Measurements from ENCODE around the gene KCNK4. TPM values are rescaled to one million over a fixed set of nuclear protein-coding genes. Genes with fewer than 3 reads are reported as not detected.

KCNK4 gene
- total and polyA plus RNA-seq, 12 donors, result 0.10 to 0.54 TPM; not detected in 10

DNA sequence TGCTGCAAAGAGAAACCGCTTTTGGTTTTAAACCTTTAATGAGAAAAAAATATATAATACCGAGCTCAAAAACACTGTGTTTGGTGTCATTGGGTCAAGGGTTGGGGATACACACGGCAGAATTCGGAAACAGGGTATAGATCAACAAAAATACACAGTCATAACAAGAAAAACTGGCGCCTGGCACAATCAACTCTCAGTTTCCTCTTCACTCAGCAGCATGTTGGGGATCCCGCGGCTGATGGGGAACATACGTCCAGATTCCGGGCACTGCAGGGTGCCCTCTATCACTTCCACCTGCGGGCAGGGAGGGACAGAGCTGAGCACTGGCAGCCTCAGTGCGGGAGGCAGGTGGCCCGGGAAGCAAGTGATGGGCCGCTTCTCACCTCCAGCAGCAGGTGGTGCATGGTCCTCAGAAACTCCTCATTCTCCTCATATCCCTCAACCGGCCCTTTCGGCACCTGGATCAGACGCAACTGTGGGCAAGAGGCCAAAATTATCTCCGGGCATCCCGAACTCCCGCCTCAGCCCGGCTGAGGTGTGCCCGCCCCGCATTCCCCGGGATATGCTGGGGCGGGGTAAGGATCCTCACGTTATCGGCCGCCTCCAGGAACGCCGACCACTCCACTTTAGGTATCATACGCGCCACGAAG, 25.7 kb downstream of the KCNK4 start:
- intact Hi-C loops (cut with DNase I), result no loop called here
- peak in 6 of 7 donors; percentile 43 to 76 (median 56) for DNase-seq
- Histone ChIP-seq H3K9me3 (replicated peaks in 1 of 3) (no peaks in the 10 kb centered on the region), H3K36me3 (replicated peaks in 1 of 2) (peaks cover 0 to 27% of the 10 kb centered on the region in 2 donors), H3K27me3 (no peaks in the 10 kb centered on the region), H3K4me3 (peak overlapping the region; percentile 41 to 92 (median 64)), H3K27ac (peak overlapping the region; percentile 87 to 100 (median 98)), H3K4me1 (replicated peaks in 1 of 2) (peaks cover 10 to 20% of the 10 kb centered on the region in 2 donors)
- 5 to 11% (median 6%) methylated on average over 17 to 32 of the region's 32 CpGs for WGBS, 4 donors
- TF ChIP-seq, protein P1, sequence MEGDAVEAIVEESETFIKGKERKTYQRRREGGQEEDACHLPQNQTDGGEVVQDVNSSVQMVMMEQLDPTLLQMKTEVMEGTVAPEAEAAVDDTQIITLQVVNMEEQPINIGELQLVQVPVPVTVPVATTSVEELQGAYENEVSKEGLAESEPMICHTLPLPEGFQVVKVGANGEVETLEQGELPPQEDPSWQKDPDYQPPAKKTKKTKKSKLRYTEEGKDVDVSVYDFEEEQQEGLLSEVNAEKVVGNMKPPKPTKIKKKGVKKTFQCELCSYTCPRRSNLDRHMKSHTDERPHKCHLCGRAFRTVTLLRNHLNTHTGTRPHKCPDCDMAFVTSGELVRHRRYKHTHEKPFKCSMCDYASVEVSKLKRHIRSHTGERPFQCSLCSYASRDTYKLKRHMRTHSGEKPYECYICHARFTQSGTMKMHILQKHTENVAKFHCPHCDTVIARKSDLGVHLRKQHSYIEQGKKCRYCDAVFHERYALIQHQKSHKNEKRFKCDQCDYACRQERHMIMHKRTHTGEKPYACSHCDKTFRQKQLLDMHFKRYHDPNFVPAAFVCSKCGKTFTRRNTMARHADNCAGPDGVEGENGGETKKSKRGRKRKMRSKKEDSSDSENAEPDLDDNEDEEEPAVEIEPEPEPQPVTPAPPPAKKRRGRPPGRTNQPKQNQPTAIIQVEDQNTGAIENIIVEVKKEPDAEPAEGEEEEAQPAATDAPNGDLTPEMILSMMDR (IDR thresholded peaks at IDR 0.05), result no peak
- TF ChIP-seq POLR2A (IDR thresholded peaks at IDR 0.05), result no peak

DNA sequence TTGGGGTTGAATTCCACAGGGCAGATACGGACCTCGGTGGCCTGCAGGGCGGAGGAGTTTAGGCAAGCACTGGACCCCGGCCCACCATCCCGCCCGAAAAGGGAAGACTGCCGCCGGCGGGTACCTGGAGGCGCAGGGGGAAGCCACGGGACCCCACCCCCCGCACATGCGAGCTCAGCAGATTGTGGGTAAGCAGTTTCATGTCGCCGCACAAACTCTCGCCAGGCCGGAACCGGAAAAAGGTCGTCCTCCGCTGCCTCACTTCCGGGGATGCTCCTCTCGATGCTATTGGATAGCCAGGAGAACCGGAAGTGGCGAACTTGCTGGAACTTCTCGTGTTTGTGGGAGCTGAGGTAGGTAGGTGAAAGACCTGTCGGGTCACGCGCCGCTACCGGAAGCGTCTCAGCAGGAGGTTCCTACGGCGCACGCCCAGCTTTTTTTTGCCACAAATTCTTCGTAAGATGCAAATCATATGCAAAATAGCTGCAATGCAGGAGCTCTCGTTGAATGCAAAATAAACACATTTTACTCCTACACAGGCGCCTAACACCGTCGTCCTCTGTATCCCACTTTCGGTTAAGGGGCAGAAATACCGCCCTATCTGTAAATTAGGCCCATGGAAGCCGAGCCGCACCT, 26.3 kb downstream of the KCNK4 start, which contains the start of gene TRMT112:
TSS of gene TRMT112 (minus strand) at position 235 of the 636 bp plus-strand sequence. CDS start at position 202, 33 bp downstream.
- DNase-seq, result peak; percentile 96 to 99 (median 99)
- intact Hi-C loops (cut with DNase I), result no loop called here
- Histone ChIP-seq H3K27ac (peak within 1 kb of the TSS; percentile 87 to 100 (median 98)), H3K36me3 (replicated peaks in 1 of 2) (peaks cover 0 to 32% of the 10 kb centered on the region in 2 donors), H3K9me3 (replicated peaks in 1 of 3) (no peaks in the 10 kb centered on the region), H3K27me3 (no peaks in the 10 kb centered on the region), H3K4me1 (replicated peaks in 1 of 2) (peaks cover 10 to 20% of the 10 kb centered on the region in 2 donors), H3K4me3 (peak within 1 kb of the TSS; percentile 41 to 92 (median 79))
- 0 to 1% (median 0%) methylated on average over 18 to 43 of the region's 43 CpGs for WGBS, 4 donors
- peak; percentile 77 to 92 for TF ChIP-seq POLR2A (IDR thresholded peaks at IDR 0.05)
- TF ChIP-seq, protein P1 (IDR thresholded peaks at IDR 0.05), result no peak

DNA sequence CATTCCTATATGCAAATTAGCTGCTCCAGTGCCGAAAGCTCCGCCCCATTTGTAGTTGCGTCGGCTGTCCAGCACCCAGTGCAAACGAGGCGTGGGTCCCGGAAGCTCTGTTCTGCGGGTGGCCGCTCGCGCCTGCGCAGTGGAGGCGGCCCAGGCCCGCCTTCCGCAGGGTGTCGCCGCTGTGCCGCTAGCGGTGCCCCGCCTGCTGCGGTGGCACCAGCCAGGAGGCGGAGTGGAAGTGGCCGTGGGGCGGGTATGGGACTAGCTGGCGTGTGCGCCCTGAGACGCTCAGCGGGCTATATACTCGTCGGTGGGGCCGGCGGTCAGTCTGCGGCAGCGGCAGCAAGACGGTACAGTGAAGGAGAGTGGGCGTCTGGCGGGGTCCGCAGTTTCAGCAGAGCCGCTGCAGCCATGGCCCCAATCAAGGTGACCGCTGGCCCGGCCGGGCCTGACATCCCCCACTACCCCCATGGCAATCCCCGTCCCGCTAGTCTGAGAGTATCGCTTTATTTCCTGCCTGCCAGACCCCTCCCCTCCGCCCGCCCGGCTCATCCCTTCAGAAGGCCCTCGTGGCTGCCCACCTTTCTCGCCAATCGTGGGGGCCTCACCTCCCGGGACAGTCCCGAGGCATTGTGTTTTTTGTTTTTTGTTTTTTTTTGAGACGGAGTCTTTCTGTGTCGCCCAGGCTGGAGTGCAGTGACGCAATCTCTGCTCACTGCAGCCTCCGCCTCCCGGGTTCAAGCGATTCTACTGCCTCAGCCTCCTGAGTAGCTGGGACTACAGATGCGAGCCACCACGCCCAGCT, 27.1 kb downstream of the KCNK4 start, which contains the start of gene PRDX5:
TSS of gene PRDX5 (plus strand) at position 161 of the 805 bp plus-strand sequence. CDS start at position 256, 95 bp downstream.
- intact Hi-C loops (cut with DNase I), result no loop called here
- peaks cover 0 to 36% of the 10 kb centered on the region in 2 donors for H3K36me3 ChIP-seq (replicated peaks in 1 of 2)
- 0 to 1% (median 1%) methylated on average over 21 to 61 of the region's 61 CpGs for WGBS, 4 donors

More for the DNA sequence above, 27.1 kb downstream of the KCNK4 start, which contains the start of gene PRDX5:
- Histone ChIP-seq H3K4me1 (replicated peaks in 1 of 2) (peaks cover 10 to 20% of the 10 kb centered on the region in 2 donors), H3K9me3 (replicated peaks in 1 of 3) (no peaks in the 10 kb centered on the region), H3K27ac (peak within 1 kb of the TSS; percentile 87 to 100 (median 98)), H3K4me3 (peak within 1 kb of the TSS; percentile 41 to 92 (median 79)), H3K27me3 (no peaks in the 10 kb centered on the region)
- DNase-seq, result peak; percentile 96 to 99 (median 98)
- peak; percentile 91 to 96 for TF ChIP-seq POLR2A (IDR thresholded peaks at IDR 0.05)
- TF ChIP-seq, protein P1 (IDR thresholded peaks at IDR 0.05), result peak in 5 of 6 experiments; percentile 41 to 49 (median 45)

Data from adrenal gland (tissue), 12 donors.